GM10266 (cell line): ENCODE measurements around the gene ZBTB42.

Experiments used
- DNase-seq: peaks from one replicate; pipeline ENCODE4 v3.0.0; 2012; ENCODE audit errors: extremely low spot score
- TF ChIP-seq, protein P1 (sequence below): IDR thresholded peaks from 2 replicates; pipeline ENCODE4 v1.5.1; 2012; ENCODE audit warnings: mild to moderate bottlenecking, low read depth; ENCODE audit not compliant: control insufficient read depth, insufficient read depth; ENCODE audit errors: missing control alignments

ZBTB42 gene

GRCh38 chr14:104800771-104801519 is at the start of gene ZBTB42:
TSS of gene ZBTB42 (plus strand) at chr14:104801101. CDS start at chr14:104801198, 97 bp downstream.
- DNase-seq = peak; percentile 82
- TF ChIP-seq, protein P1, sequence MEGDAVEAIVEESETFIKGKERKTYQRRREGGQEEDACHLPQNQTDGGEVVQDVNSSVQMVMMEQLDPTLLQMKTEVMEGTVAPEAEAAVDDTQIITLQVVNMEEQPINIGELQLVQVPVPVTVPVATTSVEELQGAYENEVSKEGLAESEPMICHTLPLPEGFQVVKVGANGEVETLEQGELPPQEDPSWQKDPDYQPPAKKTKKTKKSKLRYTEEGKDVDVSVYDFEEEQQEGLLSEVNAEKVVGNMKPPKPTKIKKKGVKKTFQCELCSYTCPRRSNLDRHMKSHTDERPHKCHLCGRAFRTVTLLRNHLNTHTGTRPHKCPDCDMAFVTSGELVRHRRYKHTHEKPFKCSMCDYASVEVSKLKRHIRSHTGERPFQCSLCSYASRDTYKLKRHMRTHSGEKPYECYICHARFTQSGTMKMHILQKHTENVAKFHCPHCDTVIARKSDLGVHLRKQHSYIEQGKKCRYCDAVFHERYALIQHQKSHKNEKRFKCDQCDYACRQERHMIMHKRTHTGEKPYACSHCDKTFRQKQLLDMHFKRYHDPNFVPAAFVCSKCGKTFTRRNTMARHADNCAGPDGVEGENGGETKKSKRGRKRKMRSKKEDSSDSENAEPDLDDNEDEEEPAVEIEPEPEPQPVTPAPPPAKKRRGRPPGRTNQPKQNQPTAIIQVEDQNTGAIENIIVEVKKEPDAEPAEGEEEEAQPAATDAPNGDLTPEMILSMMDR = no peak

GRCh38 chr14:104751539-104752422 is 49.1 kb upstream of the ZBTB42 start:
- TF ChIP-seq, protein P1 = no peak

DNA sequence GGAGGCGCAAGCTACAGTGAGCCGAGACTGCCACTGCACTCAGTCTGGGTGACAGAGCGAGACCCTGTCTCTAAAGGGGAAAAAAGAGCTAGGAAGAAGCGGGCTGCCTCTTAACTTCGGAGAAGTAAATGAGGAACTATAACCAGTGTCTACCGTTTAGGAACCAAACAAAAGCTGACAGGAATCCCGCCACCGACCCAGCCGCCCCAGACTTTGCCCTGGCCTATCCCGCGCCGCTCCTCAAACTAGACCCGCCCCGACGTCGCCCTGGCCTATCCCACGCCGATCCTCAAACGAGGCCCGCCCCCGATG is 48.5 kb upstream of the ZBTB42 start:
- peak; percentile 99 for DNase-seq
- TF ChIP-seq, protein P1 = no peak

More at GRCh38 chr14:104751539-104752422, 49.1 kb upstream of the ZBTB42 start:
- no peak for DNase-seq

- TF ChIP-seq, protein P1 = no peak
- DNase-seq = peak; percentile 99
Observed at GRCh38 chr14:104752735-104753527, 48.0 kb upstream of the ZBTB42 start, which contains the start of gene SIVA1. TSS of gene SIVA1 (plus strand) at chr14:104753147. CDS start at chr14:104753202, 55 bp downstream.

DNA sequence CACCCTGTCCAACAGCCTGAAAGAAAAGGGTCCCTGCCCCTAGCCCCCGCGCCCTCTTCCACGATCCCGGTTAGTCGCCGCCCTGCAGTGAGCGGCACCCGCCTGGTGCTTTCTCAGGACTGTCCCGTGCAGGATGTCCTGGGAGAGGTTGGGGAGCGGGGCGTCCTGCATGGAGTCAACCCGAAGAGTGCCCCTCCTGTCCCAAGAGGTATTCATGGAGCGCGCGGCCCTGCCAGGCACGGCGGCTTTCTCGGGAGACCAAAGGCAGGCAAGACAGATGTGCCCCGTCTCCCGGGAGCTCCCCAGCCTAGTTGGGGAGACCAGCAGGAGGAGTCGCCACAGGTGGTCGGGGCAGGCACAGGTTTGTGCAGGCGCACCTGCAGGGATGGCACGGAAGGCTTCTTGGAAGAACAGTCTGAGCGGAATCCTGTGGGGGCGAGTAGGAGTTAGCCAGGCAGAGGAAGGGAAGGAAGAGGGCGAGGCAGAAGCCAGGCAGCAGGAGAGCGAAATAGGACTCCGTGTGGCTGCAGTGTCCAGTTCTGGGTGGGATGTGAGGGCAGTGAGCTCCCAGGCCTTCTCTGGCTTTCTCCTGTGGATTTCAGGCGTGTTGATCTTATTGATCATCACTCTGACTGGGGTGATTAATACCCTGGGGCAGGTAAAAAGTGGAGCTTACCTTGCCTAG is 47.2 kb upstream of the ZBTB42 start:
- TF ChIP-seq, protein P1 = no peak
- DNase-seq = no peak

GRCh38 chr14:104754213-104754851 is 46.6 kb upstream of the ZBTB42 start:
- DNase-seq = no peak
- TF ChIP-seq, protein P1 = no peak
